ENCODE data around the gene PEF1.
A peak's percentile ranks its signal among the peaks of the same experiment; 100 is the strongest.

PEF1 gene

GRCh38 chr1:31644560-31645273, at the start of gene PEF1:
Gene PEF1, minus strand, starts transcription at chr1:31644876. Its CDS starts 12 bp downstream, at chr1:31644864.
- POLR2A ChIA-PET (ENCODE audit: low non-redundant PET), result interaction anchor here (0.6 to 1.4 kb wide), 2 partner anchors 12 to 17 kb away, joined by 3 to 5 read pairs; no protein-coding TSS in a partner anchor
- CTCF ChIA-PET, result interaction anchor here (0.6 to 0.8 kb wide), 3 partner anchors 18 to 258 kb away, joined by 3 read pairs; no protein-coding TSS in a partner anchor
- peak within 1 kb of the TSS; percentile 97 for H3K27ac ChIP-seq
- TF ChIP-seq CTCF (conservative IDR thresholded peaks at IDR 0.05; ENCODE audit: low read depth), result no peak
- DNase-seq (ENCODE audit: low spot score), result peak; percentile 100

GRCh38 chr1:31693231-31693630, 48.6 kb upstream of the PEF1 start:
- ChIA-PET CTCF (no interaction called here), POLR2A (ENCODE audit: low non-redundant PET) (no interaction called here)
- peak overlapping the region; percentile 83 for H3K27ac ChIP-seq
- no peak for DNase-seq (ENCODE audit: low spot score)
- no peak for TF ChIP-seq CTCF (conservative IDR thresholded peaks at IDR 0.05; ENCODE audit: low read depth)

- DNase-seq (ENCODE audit: low spot score), result no peak
- CTCF ChIA-PET, result interaction anchor here (0.5 kb wide), 1 partner anchor 708 kb away, joined by 3 read pairs; no protein-coding TSS in a partner anchor
- POLR2A ChIA-PET (ENCODE audit: low non-redundant PET), result no interaction called here
- TF ChIP-seq CTCF (conservative IDR thresholded peaks at IDR 0.05; ENCODE audit: low read depth), result no peak
- peak overlapping the region; percentile 83 for H3K27ac ChIP-seq
Measured at GRCh38 chr1:31691951-31692350, 47.3 kb upstream of the PEF1 start.

- no peak for DNase-seq (ENCODE audit: low spot score)
- ChIA-PET CTCF (interaction anchor here (0.5 to 1.5 kb wide), 3 partner anchors 24 to 708 kb away, joined by 3 to 4 read pairs (median 4); no protein-coding TSS in a partner anchor), POLR2A (ENCODE audit: low non-redundant PET) (no interaction called here)
- peak overlapping the region; percentile 83 for H3K27ac ChIP-seq
- no peak for TF ChIP-seq CTCF (conservative IDR thresholded peaks at IDR 0.05; ENCODE audit: low read depth)
Measured at GRCh38 chr1:31691446-31691845, 46.8 kb upstream of the PEF1 start.

- CTCF ChIA-PET, result interaction anchor here (0.6 to 1.5 kb wide), 3 partner anchors 14 to 122 kb away, joined by 3 to 4 read pairs (median 4); no protein-coding TSS in a partner anchor
- POLR2A ChIA-PET (ENCODE audit: low non-redundant PET), result no interaction called here
- H3K27ac ChIP-seq, result peak overlapping the region; percentile 83
- no peak for DNase-seq (ENCODE audit: low spot score)
- TF ChIP-seq CTCF (conservative IDR thresholded peaks at IDR 0.05; ENCODE audit: low read depth), result no peak
Measured at GRCh38 chr1:31690921-31691320, 46.2 kb upstream of the PEF1 start.

- peak; percentile 94 for DNase-seq (ENCODE audit: low spot score)
- CTCF ChIA-PET, result interaction anchor here (1.2 to 1.5 kb wide), 2 partner anchors 15 to 26 kb away, joined by 3 to 4 read pairs; no protein-coding TSS in a partner anchor
- POLR2A ChIA-PET (ENCODE audit: low non-redundant PET), result no interaction called here
- H3K27ac ChIP-seq, result peak overlapping the region; percentile 83
- TF ChIP-seq CTCF (conservative IDR thresholded peaks at IDR 0.05; ENCODE audit: low read depth), result no peak
Measured at GRCh38 chr1:31689854-31690253, 45.2 kb upstream of the PEF1 start.

Measured in RWPE1 (cell line).